HEK293 (cell line): ENCODE results near the gene LPCAT1.

Source experiments
- CTCF ChIA-PET: fragments of 350-600 bp; formaldehyde crosslinking; extraction: SDS; loops from one replicate; lab custom pipeline; 2021; ENCODE audit warnings: antibody characterized with exemption; lab: Yijun Ruan, JAX
- POLR2A ChIA-PET: fragments of 300-600 bp; formaldehyde crosslinking; extraction: SDS; loops from one replicate; lab custom pipeline; 2020; ENCODE audit warnings: antibody characterized with exemption, inconsistent platforms; lab: Yijun Ruan, JAX
- H3K27ac ChIP-seq: fragments of 200-500 bp; sonication (Bioruptor generic); 2 replicates; pipeline ENCODE4 v1.5.1; 2014; ENCODE audit warnings: low read depth, low read length, control low read depth, inconsistent platforms; ENCODE audit errors: extremely low read depth
- H3K36me3 ChIP-seq, 2 experiments: fragments of 200-500 bp in 1 of 2; sonication (Bioruptor generic) in 1 of 2; 1 replicate in 1 of 2; 2 replicates in 1 of 2; pipeline ENCODE4 v1.5.1; 2014 to 2017; ENCODE audit warnings: inconsistent platforms in 2 of 2, low read length in 2 of 2; ENCODE audit not compliant: control insufficient read depth in 2 of 2, insufficient read depth in 1 of 2
- H3K4me1 ChIP-seq: fragments of 200-500 bp; sonication (Bioruptor generic); 2 replicates; pipeline ENCODE4 v1.5.1; 2014; ENCODE audit warnings: mild to moderate bottlenecking, low read length, inconsistent platforms; ENCODE audit not compliant: control insufficient read depth, insufficient read depth
- H3K4me3 ChIP-seq: 2 replicates; pipeline ENCODE4 v1.5.1; 2011; ENCODE audit warnings: low read depth, mild to moderate bottlenecking, control low read depth, low read length, moderate library complexity
- H3K9me3 ChIP-seq: fragments of 200-500 bp; sonication (Bioruptor generic); 2 replicates; pipeline ENCODE4 v1.5.1; 2014; ENCODE audit warnings: low read depth, low read length, inconsistent platforms; ENCODE audit not compliant: control insufficient read depth, insufficient read depth
- KLF1 ChIP-seq: fragments of 450-650 bp; formaldehyde crosslinking; IDR thresholded peaks from 2 replicates; pipeline ENCODE4 v1.5.1; 2016; ENCODE audit warnings: missing biosample characterization, missing genetic modification characterization
- KLF10 ChIP-seq: fragments of 450-650 bp; IDR thresholded peaks from 2 replicates; pipeline ENCODE4 v1.5.1; 2018; ENCODE audit warnings: missing biosample characterization, mild to moderate bottlenecking, missing genetic modification characterization
- KLF8 ChIP-seq: fragments of 450-650 bp; formaldehyde crosslinking; IDR thresholded peaks from 2 replicates; pipeline ENCODE4 v1.5.1; 2016; ENCODE audit warnings: missing biosample characterization, missing genetic modification characterization
- REST ChIP-seq: fragments of 450-650 bp; formaldehyde crosslinking; IDR thresholded peaks from 2 replicates; pipeline ENCODE4 v1.5.1; 2016; ENCODE audit warnings: missing biosample characterization, missing genetic modification characterization
- SP7 ChIP-seq: fragments of 450-650 bp; formaldehyde crosslinking; IDR thresholded peaks from 2 replicates; pipeline ENCODE4 v1.5.1; 2016; ENCODE audit warnings: missing biosample characterization, missing genetic modification characterization
- YY1 ChIP-seq: fragments of 450-650 bp; formaldehyde crosslinking; IDR thresholded peaks from 2 replicates; pipeline ENCODE4 v1.5.1; 2018; ENCODE audit warnings: missing biosample characterization, missing genetic modification characterization
- ZBTB1 ChIP-seq: fragments of 450-650 bp; formaldehyde crosslinking; IDR thresholded peaks from 2 replicates; pipeline ENCODE4 v1.5.1; 2016; ENCODE audit warnings: missing biosample characterization, missing genetic modification characterization
- ZBTB8A ChIP-seq: fragments of 450-650 bp; formaldehyde crosslinking; IDR thresholded peaks from 2 replicates; pipeline ENCODE4 v1.5.1; 2016; ENCODE audit warnings: missing biosample characterization, missing genetic modification characterization
- ZNF10 ChIP-seq: fragments of 450-650 bp; formaldehyde crosslinking; IDR thresholded peaks from 2 replicates; pipeline ENCODE4 v1.5.1; 2017; ENCODE audit warnings: missing biosample characterization, missing genetic modification characterization
- ZNF121 ChIP-seq: fragments of 450-650 bp; formaldehyde crosslinking; IDR thresholded peaks from 2 replicates; pipeline ENCODE4 v1.5.1; 2016; ENCODE audit warnings: missing biosample characterization, missing genetic modification characterization
- ZNF157 ChIP-seq: fragments of 450-650 bp; formaldehyde crosslinking; IDR thresholded peaks from 2 replicates; pipeline ENCODE4 v1.5.1; 2016; ENCODE audit warnings: missing biosample characterization, missing genetic modification characterization
- ZNF184 ChIP-seq: fragments of 450-650 bp; IDR thresholded peaks from 2 replicates; pipeline ENCODE4 v1.5.1; 2018; ENCODE audit warnings: missing biosample characterization, mild to moderate bottlenecking, missing genetic modification characterization
- ZNF2 ChIP-seq: fragments of 450-650 bp; formaldehyde crosslinking; IDR thresholded peaks from 2 replicates; pipeline ENCODE4 v1.5.1; 2016; ENCODE audit warnings: missing biosample characterization, missing genetic modification characterization
- ZNF416 ChIP-seq: fragments of 450-650 bp; formaldehyde crosslinking; IDR thresholded peaks from 2 replicates; pipeline ENCODE4 v1.5.1; 2016; ENCODE audit warnings: missing biosample characterization, missing genetic modification characterization
- ZNF449 ChIP-seq: fragments of 450-650 bp; formaldehyde crosslinking; IDR thresholded peaks from 2 replicates; pipeline ENCODE4 v1.5.1; 2017; ENCODE audit warnings: missing biosample characterization, mild to moderate bottlenecking, missing genetic modification characterization, moderate library complexity
- ZNF510 ChIP-seq: fragments of 450-650 bp; formaldehyde crosslinking; IDR thresholded peaks from 2 replicates; pipeline ENCODE4 v1.5.1; 2018; ENCODE audit warnings: mild to moderate bottlenecking, missing genetic modification characterization, missing biosample characterization; ENCODE audit not compliant: insufficient replicate concordance
- ZNF530 ChIP-seq: fragments of 450-650 bp; formaldehyde crosslinking; IDR thresholded peaks from 2 replicates; pipeline ENCODE4 v1.5.1; 2016; ENCODE audit warnings: low read depth, missing biosample characterization, missing genetic modification characterization
- ZNF560 ChIP-seq: fragments of 450-650 bp; formaldehyde crosslinking; IDR thresholded peaks from 2 replicates; pipeline ENCODE4 v1.5.1; 2017; ENCODE audit warnings: missing biosample characterization, missing genetic modification characterization, borderline replicate concordance
- ZNF571 ChIP-seq: fragments of 450-650 bp; formaldehyde crosslinking; IDR thresholded peaks from 2 replicates; pipeline ENCODE4 v1.5.0; 2017; ENCODE audit warnings: missing biosample characterization, missing genetic modification characterization
- ZNF585B ChIP-seq: fragments of 450-650 bp; formaldehyde crosslinking; IDR thresholded peaks from 2 replicates; pipeline ENCODE4 v1.5.1; 2016; ENCODE audit warnings: missing biosample characterization, missing genetic modification characterization
- ZNF600 ChIP-seq: fragments of 450-650 bp; formaldehyde crosslinking; IDR thresholded peaks from 2 replicates; pipeline ENCODE4 v1.5.1; 2016; ENCODE audit warnings: missing biosample characterization, missing genetic modification characterization
- ZNF670 ChIP-seq: fragments of 450-650 bp; formaldehyde crosslinking; IDR thresholded peaks from 2 replicates; pipeline ENCODE4 v1.5.1; 2016; ENCODE audit warnings: missing biosample characterization, missing genetic modification characterization, low read depth
- ZNF707 ChIP-seq: fragments of 450-650 bp; formaldehyde crosslinking; IDR thresholded peaks from 2 replicates; pipeline ENCODE4 v1.5.1; 2016; ENCODE audit warnings: missing biosample characterization, missing genetic modification characterization
- ZSCAN16 ChIP-seq: fragments of 450-650 bp; formaldehyde crosslinking; IDR thresholded peaks from 2 replicates; pipeline ENCODE4 v1.5.1; 2016; ENCODE audit warnings: missing biosample characterization, missing genetic modification characterization
- ZSCAN4 ChIP-seq: fragments of 450-650 bp; formaldehyde crosslinking; IDR thresholded peaks from 2 replicates; pipeline ENCODE4 v1.5.1; 2017; ENCODE audit warnings: missing biosample characterization, missing genetic modification characterization

LPCAT1 gene

GRCh38 chr5:1413211-1413610 lies 110.5 kb downstream of the LPCAT1 start (continued):
- TF ChIP-seq ZNF571 (tag by site-specific recombination), result no peak
- no peak for TF ChIP-seq REST
- TF ChIP-seq ZNF157 (tag by site-specific recombination), result no peak
- no peak for TF ChIP-seq ZNF416 (tag by site-specific recombination)
- no peak for TF ChIP-seq ZSCAN16 (tag by site-specific recombination)
- no peak for TF ChIP-seq ZNF121 (tag by site-specific recombination)
- TF ChIP-seq ZSCAN4 (tag by site-specific recombination), result no peak
- no peak for TF ChIP-seq ZNF585B
- no peak for TF ChIP-seq SP7 (tag by site-specific recombination)
- TF ChIP-seq ZNF510 (tag by site-specific recombination), result no peak
- no peak for TF ChIP-seq KLF8 (tag by site-specific recombination)
- no peak for TF ChIP-seq ZNF10 (tag by site-specific recombination)
- TF ChIP-seq, all 188 proteins: peak for 0

- Histone ChIP-seq H3K27ac (no peak overlapping the region), H3K4me3 (no peak overlapping the region), H3K4me1 (peaks cover 6% of the 10 kb centered on the region; the same call in 1 of the 2 replicates), H3K9me3 (no peaks in the 10 kb centered on the region), H3K36me3 (no peaks in the 10 kb centered on the region)
- ChIA-PET POLR2A (no interaction called here), CTCF (interaction anchor here (0.7 kb wide), 1 partner anchor 332 kb away, joined by 3 read pairs; no protein-coding TSS in a partner anchor)
- TF ChIP-seq ZBTB1 (tag by site-specific recombination), result no peak
- no peak for TF ChIP-seq YY1 (tag by site-specific recombination)
- no peak for TF ChIP-seq ZNF184 (tag by site-specific recombination)
- no peak for TF ChIP-seq ZNF707
- no peak for TF ChIP-seq ZNF600
- no peak for TF ChIP-seq ZBTB8A (tag by site-specific recombination)
- TF ChIP-seq KLF10 (tag by site-specific recombination), result no peak
- no peak for TF ChIP-seq ZNF530 (tag by site-specific recombination)
- TF ChIP-seq ZNF670, result no peak
Measured at GRCh38 chr5:1412621-1413020, 111.1 kb downstream of the LPCAT1 start.

- TF ChIP-seq ZNF449 (tag by site-specific recombination) (no peak), ZNF2 (tag by site-specific recombination) (no peak), KLF1 (no peak), YY1 (tag by site-specific recombination) (no peak), ZNF560 (tag by site-specific recombination) (no peak)
- H3K27ac ChIP-seq, result no peak overlapping the region
- no peaks in the 10 kb centered on the region for H3K36me3 ChIP-seq
- CTCF ChIA-PET, result no interaction called here
- no peak overlapping the region for H3K4me3 ChIP-seq
- peaks cover 6% of the 10 kb centered on the region; the same call in 1 of the 2 replicates for H3K4me1 ChIP-seq
- POLR2A ChIA-PET, result no interaction called here
- H3K9me3 ChIP-seq, result no peaks in the 10 kb centered on the region
Measured at GRCh38 chr5:1412163-1412562, 111.6 kb downstream of the LPCAT1 start.
